ENCODE data around the gene BABAM1.

BABAM1 gene

DNA sequence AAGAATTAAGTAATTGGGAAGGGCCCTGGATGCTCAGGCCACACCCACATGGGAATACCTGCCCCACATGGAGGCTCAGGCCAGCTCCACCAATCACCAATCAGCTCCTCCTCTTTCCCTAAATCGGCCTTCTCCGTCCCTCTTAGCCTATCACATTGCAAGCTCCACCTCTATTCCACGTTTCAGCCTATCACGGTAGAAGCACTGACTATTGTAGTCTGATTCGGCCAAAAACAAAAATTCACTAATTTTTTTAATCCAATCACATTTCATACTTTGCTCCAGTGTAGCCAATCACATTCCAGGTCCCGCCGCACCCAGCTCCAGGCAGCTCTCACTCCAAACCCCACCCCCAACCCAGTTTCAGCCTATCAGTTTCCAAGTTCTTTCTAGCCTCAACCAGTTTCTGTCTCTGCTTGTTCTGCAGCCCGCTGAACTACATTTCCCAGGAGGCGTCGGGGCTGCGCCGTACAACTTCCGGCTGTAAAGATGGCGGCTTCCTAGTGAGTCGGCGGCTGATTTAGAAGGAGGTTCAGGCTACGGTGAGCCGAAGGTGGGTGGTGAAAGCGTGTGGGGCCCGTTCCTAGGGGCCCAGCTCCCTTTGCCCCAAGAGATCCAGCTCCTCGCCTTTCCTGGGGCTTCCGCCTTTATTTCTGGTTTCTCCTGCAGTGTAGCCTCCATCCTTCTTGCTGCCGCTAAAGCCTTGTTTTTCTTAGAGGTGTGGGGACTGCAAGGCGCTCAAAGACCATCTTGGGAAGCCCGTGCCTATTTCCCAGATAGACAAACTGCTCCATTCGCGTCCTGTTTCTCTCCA, at the start of gene BABAM1:
TSS of gene BABAM1 (plus strand) at position 469 of the 814 bp plus-strand sequence. CDS start 1,364 bp downstream, outside the sequence.
- peak; percentile 85 to 90 for DNase-seq

DNA sequence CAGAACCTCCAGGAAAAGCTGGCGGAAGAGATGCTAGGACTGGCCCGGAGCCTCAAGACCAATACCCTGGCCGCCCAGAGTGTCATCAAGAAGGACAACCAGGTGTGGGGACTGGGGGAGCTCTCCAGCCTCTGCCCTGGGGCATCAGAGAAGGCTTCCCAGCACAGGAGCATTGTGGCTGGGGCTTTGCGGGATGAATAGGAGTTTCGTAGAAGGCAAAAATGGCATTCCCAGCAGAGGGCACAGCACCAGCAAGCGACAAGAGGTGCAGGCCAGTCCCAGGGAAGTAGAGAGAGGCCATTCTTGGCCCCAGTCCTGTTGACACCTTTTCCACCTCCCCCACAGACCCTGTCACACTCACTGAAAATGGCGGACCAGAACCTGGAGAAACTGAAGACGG, 48.0 kb upstream of the BABAM1 start:
- no peak for DNase-seq

DNA sequence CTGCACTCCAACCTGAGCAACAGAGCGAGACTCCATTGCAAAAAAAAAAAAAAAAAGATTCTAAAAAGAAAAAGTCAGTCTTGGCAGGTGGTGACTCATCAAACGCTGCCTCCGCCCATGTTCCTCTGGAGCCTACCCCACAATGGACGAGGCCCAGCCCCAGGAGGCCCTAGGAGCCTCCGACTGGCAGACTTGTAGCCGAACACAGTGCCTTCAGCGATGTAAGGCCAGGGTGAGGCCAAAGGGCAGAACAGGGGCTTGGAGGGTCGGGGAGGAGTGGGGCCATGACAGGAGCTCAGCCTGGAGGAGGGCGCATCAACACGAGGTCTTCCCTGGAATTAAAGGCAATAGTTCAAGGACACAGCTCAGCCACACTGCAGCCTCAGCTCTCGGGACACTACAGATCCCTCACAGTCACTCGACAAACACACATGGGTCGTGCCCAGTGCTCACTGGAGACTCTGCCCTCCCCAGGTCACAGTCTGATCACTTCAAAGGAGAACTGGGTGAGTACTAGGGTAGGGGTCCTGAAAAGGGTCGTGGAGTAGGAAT, 47.0 kb upstream of the BABAM1 start:
- no peak for DNase-seq

DNA sequence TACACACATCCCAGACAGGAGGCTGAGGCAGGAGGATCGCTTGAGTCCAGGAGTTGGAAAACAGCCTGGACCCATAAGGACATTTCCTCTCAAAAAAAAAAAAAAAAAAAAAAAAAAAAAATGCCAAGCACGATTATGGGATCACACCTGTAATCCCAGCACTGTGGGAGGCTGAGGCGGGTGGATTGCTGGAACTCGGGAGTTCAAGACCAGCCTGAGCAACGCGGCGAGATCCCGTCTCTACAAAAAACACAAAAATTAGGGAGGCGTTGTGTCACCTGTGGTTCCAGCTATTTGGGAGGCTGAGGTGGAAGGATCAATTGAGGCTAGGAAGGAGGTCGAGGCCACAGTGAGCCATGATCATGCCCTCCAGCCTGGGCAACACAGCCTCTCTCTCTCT, 42.2 kb upstream of the BABAM1 start:
- DNase-seq, result no peak

DNA sequence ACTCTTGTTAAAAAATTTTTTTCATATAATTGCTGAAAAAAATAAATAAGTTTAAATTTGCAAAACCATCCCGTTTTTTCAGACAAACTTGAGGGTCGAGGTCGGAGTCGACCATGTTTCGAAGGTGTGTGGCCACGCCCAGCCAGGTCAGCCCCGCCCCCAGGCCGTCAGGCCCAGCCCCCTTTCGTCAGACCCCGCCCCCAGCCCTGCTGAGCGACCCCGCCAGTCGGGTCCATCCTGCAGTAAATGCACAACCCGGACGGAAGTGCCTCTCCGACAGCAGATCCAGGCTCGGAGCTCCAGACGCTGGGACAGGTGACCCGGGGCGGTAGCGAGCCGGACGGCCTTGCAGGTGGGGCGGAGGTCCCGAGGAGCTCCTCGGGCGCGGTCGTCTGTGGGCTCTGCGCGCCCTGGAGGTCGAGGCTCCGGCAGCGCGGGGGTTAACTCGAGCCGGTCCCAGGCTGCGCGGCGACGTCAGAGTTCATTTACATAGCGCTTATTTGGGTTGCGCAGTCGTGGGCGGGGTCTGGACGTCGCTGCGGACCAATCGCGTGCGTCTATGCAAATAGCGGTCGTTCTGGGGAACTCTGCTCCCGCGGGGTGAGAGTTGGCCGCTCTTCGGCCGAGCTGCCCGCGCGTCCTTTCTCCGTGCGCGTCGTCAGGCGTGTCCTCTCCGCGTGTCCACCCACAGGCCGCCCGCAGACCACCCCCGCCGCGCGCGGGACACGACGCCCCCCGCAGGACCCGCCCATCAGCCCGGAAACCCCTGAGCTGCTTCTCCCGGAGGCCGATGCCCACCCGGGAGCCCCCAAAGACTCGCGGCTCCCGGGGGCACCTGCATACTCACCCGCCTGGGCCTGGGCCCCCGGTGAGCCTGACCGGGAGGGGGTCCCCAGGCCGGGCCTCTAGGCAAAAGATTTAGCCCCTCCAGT, 41.0 kb upstream of the BABAM1 start, which contains the start of gene OCEL1:
TSS of gene OCEL1 (plus strand) at position 225 of the 932 bp plus-strand sequence. CDS start at position 247, 22 bp downstream.
- DNase-seq, result peak; percentile 94

DNA sequence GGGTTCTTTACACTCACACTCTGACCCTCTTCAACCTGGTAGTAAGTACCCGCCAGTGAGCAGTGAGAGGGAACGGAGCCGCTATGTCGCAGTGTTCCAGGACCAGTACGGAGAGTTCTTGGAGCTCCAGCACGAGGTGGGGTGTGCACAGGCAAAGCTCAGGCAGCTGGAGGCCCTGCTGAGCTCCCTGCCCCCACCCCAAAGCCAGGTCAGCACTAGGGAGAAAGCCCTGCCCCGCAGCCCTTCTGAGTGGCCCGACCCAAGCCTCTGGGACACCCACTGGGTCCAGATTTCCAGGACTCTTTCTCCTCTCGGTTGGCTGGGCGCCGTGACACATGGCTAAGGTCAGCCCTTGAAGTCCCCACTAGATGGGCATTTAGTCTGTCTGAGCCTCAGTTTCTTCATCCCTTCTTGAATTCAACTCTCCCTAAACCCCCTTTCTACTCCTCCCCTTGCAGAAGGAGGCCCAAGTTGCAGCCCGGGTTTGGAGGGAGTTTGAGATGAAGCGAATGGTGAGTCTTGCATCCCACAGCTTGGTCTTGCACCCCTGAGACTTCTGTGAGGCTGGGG, 39.4 kb upstream of the BABAM1 start:
- no peak for DNase-seq

DNA sequence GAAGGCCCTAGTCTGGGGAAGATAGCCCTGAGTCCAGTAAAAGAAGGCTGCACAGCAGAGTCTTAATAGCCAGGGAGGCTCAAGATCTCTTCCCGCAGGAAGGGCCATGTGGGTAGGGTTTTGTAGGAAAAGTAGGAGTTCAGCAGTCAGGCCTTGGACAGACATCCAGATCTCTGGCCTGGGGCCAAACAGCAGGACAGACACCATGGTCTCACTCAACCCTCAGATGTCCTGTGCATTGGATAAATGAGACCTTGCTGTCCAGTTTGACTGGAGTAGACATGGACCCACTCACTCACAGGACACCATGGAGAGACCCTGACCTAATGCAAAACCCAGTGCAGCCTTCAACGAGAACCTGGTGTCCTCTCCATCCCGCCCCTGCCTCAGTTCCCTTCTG, 37.4 kb upstream of the BABAM1 start:
- no peak for DNase-seq

DNA sequence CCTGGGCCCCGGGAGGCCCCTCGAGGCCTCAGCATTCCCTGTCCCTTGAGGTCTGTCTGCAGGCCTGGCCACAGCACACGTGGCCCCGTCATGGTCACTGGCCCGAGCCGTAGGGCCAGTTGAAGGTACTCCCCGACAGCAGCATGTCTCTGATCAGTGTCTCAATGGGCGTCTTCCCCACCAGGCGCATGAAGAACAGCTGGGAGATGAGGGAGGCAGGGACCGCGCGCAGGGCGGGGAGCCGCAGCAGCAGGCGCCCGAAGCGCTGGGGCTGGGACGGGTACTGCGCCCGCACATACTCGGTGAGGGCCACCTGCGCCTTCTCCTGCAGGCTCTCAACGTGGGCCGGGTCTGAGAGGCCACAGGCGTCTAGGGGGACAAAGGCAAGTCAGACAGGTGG, 35.0 kb upstream of the BABAM1 start:
- no peak for DNase-seq

DNA sequence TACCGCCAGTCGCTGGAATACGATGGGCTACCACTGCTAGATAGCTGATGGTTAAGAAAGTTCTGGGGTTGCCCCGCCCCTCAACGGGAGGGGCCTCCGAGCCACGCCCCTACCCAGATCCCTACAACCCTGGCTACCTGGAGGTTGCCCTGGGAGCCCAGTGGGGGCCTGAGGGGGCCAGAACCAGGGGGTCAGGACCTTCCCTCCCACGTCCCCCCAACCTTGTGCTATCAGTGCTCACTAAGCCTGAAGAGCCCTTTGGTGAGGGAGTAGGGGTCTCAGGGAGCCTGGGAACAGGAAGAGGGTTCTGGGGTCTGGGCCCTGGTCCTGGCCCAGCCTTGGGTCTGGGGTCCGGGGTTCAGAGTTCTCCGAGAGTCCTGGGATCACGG, 32.3 kb upstream of the BABAM1 start:
- peak; percentile 65 to 66 for DNase-seq

DNA sequence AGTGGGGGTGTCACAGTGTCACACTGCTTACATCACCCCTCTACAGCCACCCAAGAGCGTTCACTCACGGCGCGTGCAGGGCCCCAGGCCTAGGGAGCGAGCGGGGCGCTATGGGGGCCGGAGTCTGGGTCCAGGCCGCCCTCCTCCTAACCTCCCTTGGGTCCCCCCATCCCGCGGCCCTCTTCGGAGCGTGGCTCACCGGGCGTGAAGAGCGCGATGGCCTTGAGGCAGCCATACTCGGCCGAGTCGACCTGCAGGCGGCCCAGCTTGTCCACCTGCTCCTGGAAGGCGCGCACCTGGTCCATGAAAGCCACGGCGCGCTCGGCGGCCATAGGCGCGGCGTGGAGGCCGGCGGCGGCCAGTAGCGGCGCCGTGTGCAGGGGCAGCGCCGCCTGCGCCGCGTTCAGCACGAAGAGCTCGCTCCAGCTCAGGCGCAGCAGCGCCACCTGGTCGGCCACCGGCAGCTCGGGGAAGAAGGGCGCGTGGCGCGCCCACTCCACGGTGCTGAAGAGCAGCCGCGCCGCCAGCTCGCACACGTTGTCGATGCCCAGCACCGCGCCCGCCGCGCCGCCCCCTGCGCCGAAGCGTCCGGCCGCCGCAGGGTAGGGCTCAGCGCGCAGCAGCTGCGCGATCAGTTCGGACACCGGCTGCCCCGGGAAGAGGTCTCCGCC, 31.8 kb upstream of the BABAM1 start:
- DNase-seq, result peak; percentile 58 to 63

DNA sequence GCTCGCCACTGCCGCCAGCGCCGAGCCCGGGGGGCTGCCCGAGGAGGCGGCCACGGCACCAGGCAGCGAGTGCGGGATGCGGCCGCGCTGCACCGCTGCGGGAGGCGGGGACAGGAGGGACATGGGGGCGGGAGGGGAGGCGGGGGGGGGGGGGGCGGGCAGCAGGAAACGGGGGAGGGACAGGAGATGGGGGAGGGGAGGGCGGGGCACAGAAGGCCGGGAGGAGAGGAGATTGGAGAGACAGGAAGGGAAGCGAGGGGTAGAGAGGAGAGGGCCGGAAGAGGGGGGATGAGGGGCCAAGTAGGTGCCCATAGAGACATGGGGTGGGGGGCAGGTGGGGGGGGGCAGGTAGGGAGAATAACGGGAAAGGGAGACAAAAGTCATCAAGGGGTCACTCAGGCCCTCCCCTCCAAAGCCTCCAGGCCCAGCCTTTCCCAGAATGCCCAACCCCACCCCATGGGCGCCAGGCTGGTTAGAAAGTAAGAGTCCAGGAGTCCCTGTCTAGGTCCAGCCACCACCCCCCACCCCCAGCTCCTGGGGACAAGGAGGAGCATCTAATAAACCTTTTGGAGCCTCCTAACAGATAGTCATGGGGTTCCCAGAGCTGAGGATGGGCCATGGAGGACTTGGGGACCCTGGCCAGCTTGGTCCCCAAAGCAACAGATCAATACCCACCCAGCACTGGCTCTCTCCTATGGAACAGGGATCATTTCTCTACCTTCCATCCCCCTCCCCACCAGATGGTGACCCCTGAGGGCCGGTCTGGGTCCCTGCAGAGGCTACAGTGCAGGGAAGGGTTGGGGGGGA, 31.1 kb upstream of the BABAM1 start:
- DNase-seq, result no peak

DNA sequence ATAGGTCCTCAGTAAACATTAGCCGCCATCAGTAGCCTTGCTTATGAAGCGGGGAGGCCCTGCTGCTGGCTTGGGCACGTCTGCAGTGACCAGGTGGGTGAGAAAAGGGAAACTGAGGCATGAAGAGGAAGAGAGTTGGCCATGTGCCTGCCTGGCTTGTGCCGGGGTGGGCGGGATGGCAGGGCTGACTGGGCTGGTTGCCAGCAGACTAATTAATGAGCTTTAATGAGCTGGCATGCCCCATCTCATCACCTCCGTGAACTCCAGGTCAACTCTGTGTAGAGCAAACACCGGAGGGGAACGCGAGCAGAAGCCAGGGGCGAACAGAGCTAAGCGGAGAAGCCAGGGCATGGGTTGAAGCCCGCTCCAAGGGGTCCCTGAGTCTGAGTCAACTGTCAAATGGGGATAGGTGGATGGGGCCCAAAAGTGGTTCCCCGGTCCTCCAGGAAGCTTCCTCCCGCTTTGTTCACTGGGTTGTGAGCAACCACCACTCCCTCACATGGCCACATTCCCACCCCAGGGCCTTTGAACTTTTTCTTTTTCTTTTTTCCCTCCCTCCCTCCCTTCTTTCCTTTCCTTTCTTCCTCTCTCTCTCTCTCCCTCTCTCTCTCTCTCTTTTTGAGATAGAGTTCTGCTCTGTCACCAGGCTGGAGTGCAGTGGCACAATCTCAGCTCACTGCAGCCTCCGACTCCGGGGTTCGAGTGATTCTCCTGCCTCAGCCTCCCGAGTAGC, 30.3 kb upstream of the BABAM1 start:
- DNase-seq, result no peak

DNA sequence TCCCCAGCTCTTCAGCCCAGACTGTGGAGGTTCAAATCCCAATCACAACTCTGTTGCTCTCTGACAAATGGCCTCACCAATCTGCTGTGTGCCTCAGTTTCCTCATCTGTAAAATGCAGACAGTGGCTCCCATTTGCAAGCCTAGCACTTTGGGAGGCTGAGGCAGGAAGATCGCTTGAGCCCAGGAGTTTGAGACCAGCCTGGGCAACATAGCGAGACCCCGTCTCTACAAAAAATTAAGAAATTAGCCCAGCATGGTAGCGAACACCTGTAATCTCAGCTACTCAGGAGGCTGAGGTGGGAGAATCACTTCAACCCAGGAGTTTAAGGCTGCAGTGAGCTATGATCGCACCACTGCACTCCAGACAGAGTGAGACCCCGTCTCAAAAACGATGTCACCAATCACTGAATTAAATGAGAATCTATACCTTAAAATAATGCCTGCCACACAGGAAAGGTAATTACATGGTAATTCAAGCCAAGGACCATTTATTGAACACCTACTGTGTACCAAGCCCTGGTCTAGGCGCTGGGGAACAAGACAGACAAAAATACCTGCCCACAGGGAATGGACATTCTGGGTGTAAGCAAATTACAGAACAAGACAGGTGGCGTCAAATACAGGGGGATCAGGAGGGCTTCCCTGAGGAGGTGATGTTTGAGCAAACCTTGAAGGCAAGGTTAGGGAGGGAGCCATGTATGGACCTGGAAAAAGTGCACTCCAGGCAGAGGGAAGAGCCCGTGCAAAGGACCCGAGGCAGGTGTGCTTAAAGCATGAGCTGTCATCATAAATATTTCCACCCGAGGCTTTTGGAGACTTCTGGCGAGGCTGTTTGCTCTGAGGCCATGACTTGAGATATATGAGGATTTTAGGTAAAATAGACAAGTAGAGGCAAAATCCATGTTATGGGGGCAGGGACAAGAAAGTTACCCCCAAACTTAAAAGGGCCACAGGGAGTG, 29.2 kb upstream of the BABAM1 start:
- DNase-seq, result no peak

DNA sequence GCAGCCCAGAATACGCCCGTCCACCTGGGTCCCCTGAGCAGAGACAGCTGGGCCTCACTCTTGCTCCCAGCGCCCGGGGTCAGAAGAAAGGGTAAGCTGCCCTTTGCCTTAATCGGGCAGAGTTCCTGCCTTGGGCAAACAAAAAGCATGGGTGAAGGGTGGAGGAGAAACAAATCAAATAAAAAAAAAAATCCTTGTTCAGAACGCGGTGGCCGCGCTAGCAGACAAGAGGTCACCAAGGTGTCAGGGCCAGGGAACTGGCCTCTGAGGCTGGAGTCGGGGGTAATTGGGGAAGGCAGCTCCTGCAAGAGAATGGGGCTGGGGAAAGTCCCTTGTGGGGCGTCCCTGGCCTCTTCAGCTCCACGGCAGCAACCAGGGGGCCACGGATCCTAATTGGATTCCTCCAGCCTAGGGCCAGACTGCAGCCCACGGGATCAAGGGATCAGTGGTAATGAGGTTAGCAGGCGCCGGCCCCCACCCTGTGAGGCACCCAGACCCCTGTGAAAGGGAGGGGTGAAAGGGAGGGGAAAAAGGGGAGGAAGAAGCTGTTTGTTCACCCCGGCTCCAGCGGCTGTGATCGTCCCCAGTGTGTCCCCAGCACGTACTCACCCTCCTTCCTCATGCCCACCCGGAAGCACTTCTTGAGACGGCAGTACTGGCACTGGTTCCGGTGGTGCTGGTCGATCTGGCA, 27.0 kb upstream of the BABAM1 start:
- no peak for DNase-seq

DNA sequence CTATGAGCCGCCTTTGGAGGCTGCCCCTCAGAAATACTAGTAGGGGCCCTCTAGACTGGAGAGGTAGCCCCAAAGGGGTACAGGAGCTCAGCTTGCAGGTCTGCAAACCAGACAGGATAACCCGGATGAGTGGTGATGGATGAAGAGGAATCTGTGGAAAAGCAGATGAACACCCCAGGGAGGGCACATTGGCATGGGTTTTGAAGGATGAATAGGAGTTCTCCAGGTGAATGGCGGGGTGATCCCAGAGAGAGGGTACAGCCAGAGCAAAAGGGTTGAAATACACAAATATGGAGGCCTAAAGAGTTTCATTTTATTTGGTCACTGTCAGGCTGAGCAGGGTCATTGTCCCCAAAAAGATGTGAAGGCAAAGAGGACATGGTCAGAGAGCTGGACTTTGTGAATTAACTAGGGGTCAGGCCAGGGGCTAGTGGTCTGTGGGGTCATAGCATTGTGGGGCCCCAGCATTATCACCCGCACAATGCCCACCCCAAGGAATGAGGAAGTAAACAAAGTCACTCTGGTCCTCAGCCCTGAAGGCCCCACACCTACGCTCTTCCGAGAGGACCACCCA, 26.3 kb upstream of the BABAM1 start:
- DNase-seq, result no peak

DNA sequence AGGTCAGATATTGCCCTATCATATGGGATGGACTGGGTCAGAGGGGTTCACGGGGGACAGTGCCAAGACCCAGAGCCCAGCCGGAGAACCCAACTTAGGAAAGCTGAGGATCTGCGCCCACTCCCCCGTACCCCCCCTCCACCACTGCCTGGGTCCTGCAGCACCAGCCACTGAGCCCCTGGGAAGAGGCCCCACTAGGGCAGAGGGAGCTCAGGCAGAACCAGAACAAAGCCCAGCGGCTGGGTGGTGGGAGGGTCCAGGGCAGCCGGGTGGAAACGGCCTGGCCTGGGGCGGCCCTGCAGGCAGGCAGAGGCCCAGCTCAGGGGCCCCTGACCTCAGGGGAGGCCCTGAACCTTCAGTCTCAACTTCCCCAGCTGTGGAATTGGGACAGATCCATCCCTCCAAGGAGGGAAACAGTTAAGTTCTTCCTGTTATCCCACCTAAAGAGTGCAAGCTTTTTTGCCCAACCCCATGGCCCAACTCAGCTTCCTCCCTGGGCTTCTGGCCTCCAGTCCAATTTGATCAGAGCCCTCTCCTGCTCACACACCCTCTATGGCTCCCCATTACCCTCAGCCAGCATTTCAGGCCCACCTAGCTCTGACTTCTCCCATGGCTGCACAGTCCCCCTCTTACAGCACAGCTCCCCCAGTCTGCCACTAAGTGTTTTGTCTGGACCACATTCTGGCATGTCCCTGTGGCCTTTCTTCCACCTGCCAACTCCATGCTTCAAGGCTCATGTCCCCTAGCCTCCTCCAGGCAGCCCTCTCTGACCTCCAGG, 24.6 kb upstream of the BABAM1 start:
- DNase-seq, result no peak

DNA sequence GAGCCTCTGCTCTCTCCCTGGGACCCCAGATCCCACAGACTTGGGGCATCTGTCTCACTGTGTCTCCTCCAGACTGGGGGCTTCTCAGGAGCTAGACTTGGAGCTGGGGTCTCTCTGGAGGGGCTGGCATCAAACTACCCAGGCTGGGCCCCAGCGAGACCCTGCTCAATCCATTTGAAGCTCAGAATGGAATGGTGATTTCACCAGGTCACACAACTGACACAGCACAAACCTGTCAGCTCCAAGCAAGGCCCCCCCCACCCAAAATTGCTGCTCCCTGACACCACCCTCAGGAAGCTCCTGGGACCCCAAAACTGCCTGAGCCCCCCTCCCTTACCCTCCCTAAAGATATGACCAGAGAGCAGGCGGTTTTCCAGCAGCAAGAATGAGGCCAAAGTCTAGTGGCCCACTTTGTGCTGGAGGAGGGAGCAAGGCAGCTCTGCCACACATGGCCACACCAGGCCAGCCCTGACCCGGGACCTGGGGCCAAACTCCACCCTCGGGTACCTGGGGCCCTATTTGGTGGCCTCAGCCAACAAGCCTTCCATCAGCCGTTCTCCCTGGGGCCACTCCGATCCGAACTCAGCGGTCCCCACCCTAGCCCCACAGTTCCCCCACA, 23.9 kb upstream of the BABAM1 start:
- no peak for DNase-seq

Measured in stimulated activated CD4-positive, alpha-beta T cell treated with anti-CD3 and anti-CD28 coated beads, Interleukin-2, amount 100 ng/mL, for 48 hours (primary cell).